HG03521 (cell line): ENCODE measurements around the gene MRPS12.

ENCODE experiments used
- ATAC-seq: cut with Tn5 transposase; IDR thresholded peaks from one replicate; pipeline ENCODE4 v1.9.1; 2021; ENCODE audit warnings: mild to moderate bottlenecking, moderate library complexity; ENCODE audit not compliant: unreplicated experiment

MRPS12 gene

DNA sequence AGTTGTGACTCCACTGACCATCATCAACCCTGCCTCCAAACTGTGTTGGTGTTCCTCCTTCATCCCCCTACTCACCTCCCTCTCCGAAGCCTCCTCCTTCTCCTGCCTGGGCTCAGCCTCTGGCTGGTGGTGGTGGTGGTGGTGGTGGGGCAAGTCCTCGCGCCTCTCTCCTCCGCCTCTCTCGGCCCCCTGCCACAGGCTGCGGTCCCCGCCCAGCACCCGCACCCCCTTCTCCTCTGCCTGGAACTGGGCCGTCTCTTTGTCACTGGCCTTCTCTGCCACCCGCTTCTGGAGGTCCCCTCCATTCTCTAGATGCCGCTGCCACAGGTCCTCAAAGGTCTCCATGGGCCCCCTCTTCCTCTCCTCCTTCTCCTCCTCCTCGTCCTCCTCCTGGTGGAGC, 20.3 kb upstream of the MRPS12 start:
- no peak for ATAC-seq

DNA sequence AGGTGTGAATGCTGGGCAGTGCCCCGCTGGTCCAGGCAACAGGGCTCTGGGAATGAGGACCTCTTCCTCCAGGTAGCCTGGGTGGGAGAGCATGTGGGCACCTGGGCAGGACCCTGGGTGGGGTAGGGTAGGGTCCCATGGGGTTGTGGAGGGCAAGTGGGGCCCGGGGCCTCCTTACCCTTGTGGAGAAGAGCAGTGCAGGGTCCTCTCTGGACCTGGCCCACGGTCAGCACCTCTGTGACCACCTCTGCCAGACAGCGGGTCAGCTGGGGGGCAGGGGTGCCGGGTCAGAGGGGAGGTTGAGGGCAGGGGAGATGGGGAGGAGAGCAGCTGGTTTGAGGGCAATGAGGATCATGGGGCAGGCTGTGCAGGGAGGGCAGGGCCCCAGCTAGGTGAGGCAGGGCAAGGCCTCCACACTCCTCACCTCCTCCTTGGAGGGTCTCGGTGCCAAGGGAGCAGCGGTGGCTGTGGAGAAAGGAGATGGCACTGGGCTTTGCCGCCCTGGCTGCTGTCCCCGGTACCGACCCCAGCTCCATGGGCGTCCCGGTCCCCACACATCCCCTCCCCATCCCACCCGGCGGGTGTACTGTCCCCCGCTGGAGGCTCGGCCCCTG, 19.2 kb upstream of the MRPS12 start:
- no peak for ATAC-seq

DNA sequence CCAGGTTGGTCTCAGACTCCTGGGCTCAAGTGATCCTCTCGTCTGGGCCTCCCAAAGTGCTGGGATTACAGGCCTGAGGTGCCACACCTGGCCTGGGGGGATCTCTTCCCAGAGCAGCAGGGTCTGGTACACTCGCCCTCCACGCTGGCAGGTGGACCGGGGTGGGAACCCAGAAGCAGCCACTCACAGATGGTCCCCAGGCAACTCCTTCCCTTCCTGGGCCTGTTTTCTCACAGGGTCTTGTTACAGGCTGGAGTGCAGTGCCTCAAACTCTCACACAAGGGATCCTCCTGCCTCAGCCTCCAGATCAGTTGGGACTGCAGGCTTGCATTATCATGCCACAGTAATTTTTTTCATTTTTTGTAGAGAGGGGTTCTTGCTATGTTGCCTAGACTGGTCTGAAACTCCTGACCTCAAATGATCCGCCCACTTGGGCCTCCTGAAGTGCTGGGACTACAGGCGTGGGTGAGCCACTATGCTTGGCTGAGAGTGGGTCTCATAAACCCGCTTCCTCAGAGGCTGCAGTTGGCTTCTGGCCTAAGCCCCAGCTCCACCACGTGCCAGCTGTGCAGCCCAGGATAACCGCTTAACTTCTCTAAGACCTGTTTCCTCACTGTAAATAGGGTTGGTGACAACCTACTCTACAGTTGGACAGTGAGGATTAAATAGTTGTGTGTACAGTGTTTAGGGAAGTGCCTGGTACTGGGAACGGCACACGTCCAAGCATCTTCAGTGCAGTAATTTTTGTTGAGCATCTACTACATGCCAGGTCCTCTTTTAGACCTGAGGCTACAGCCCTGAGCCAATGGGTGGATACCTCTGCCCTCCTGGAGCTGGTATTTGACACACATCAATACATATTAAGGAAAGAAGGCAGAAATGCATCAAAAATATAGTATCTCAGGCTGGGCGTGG, 17.9 kb upstream of the MRPS12 start:
- no peak for ATAC-seq

DNA sequence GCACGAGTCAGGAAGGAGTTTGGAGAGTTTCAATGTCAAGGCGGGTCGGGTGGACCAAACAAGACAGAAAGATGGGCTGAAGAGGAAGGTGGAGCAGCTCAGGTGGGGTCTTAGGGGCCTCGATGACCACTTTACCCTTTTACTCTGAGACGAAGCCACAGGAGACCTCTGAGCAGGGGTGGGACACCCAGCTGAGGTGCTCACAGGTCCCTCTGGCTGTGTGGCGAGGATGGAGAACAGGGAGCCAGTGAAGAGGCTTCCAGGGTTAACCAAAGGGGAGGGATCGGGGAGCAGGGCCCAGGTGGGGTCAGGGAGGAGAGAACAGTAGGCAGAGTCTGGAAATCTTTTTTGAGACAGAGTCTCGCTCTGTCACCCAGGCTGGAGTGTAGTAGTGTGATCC, 16.8 kb upstream of the MRPS12 start:
- ATAC-seq: no peak

DNA sequence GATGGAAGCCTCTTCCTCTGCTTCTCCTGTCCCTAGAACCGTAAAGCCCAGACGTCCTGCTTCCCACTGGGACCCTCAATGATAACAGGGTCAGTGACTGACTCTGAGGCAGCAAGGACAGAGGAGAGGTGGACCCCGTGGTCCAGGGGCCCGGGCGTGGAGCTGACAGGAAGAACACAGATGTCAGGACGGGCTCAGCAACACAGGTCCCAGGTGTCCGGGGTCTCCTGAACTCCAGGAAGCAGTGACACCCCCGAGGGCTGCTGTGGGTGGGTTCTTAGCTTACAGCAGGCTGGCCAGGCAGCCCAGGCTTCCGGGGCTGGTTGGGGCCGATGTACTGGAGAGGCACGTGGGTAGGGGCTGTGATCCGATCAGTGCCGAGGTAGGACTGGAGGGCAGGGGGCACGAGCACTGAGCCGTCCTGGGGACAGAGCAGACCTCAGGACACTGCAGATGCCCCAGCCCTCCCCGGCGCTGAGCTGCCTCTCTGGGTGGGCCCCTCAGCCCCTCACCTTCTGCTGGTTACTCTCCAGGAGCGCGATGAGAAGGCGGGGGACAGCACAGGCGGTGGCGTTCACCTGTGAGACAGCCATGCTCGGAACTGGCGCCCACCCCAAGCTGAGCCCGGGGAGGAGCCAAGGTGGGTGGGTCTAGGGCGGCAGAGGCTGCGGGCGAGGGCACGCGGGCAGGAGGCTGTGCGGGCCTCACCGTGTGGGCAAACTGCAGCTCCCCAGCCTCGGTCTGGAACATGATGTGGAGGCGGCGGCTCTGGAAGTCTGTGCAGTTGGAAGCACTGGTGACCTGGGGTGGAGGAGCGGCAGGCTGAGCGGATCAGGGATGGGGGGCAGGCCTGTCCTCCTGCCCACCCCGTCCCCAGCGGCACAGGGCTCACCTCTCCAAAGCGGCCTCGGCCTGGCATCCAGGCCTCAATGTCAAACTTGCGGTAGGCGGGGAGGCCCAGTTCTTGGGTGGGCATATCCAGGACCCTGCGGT, 15.1 kb upstream of the MRPS12 start:
- ATAC-seq: no peak

DNA sequence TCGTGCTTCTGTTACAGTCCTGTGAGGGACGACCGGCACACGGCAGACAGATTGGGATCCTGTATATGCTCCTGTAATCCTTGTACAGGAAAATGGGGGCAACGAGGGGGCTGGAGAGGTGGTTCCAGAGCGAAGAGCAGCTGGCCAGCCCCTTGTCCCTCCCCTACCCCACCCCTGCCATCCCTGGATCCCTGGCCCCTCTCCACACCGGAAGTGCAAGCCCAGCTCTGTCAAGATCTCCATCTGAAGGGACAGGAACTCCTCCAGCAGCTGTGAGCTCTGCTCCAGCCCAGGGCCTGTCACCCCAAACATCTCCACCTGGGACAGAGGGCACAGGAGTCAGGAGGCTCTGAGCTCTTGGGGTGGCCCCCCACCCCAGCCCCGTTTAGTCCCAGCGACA, 13.2 kb upstream of the MRPS12 start:
- ATAC-seq: no peak

DNA sequence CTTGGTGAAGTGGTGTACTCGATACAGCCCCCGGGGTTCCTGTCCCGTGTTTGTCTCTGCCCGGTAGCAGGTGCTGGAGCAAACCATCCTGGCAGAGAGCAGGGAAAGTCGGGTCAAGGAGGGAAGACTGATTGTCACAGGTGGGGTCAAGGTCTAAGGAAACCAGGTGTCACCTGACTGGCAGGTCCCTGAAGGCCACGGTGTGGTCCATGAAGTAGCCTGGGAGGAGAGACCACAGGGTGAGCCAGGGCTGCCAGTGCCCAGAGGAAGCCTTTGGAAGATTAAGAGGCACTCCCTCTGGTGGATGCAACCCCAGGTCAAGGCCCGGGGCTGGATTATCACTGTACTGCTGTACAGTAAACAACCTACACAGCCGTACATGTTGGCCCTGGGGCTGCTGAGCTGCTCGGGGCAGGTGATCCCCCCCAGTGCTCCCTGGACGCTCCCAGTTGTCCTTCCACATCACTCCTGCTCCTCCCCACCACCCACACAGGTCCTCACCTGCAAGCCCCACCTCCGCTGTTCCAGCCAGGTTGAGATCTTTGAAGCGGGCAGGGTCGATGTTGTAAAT, 12.7 kb upstream of the MRPS12 start:
- ATAC-seq: no peak

DNA sequence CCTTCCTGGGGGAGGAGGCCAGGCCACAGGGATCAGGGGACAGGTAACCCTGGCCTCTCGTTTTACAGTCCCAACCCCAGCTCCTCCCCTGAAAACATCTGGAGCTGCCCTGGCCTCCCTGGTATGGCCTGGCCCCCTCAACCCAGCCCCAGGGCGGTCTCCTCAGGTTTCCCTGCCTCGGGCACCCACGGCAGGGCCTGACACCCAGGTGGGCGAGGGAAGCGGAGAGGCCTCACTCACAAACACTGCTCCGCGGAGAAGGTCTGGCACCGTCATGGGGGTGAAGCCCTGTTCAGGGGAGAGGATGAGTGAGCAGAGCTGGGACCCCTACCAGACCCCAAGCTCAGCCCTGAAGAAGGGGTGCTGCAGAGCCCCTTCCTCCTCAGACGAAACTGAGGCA, 12.2 kb upstream of the MRPS12 start:
- no peak for ATAC-seq

DNA sequence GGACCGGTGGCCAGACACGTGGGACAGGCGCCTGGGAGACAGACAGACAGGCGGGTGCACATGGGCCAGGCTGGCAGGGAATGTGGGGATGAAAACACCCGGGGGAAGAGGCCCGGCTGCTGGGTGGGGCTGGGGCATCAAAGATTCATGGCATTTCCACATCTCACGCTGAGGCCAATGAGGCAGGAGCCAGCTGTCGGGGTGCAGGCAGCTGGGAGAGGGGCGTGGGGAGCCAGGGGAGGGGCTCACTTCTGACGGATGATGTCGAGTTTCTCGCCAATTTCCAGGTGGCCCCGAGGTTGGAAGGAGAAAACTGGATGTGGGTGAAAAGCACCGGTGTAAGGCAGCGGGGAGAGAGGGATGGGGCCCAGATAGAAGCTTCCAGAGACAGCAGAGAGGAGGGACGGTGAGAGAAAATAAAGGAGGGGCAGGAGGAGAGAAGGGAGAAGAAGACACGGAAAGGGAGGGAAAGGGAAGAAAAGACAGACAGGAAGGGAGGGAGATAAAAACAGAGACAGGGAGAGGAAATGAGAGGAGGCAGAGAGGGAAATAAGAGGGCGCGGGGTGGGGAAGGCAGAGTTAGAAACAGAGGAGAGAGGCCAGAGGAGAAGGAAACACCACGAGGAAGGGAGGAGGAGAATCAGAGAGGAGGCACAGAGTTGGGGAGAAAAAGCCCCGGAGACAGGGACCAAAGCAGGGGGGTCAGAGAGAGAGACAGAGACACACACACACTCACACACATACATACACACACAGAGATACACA, 10.7 kb upstream of the MRPS12 start:
- no peak for ATAC-seq

DNA sequence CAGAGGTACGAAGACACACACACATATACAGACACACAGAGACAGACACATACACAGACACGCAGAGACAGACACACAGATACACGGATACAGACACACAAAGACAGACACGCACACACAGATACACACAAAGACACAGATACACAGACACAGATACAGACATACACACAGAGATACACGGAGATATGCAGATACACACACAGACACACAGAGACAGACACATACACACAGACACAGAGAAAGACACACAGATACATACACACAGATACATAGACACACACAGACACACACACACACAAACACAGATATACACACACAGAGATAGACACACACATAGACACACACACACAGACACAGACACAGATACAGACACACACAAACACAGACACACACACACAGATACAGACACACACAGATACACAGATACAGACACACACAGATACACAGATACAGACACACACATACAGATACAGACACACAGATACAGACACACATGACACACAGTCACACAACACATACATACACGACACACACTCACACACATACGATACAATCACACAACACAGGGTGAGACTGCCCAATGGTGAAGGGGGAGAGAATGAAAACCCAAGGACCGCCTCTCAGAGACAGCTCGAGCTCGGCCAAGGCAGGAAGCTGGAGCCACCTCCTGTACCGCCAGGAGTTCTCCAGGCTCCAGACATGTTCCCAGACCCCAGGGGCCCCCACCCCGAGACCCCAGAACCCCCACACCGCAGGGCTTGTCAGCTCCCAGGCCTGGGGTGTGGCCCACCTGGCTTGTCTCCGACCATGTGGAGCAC, 9.9 kb upstream of the MRPS12 start:
- ATAC-seq: no peak

DNA sequence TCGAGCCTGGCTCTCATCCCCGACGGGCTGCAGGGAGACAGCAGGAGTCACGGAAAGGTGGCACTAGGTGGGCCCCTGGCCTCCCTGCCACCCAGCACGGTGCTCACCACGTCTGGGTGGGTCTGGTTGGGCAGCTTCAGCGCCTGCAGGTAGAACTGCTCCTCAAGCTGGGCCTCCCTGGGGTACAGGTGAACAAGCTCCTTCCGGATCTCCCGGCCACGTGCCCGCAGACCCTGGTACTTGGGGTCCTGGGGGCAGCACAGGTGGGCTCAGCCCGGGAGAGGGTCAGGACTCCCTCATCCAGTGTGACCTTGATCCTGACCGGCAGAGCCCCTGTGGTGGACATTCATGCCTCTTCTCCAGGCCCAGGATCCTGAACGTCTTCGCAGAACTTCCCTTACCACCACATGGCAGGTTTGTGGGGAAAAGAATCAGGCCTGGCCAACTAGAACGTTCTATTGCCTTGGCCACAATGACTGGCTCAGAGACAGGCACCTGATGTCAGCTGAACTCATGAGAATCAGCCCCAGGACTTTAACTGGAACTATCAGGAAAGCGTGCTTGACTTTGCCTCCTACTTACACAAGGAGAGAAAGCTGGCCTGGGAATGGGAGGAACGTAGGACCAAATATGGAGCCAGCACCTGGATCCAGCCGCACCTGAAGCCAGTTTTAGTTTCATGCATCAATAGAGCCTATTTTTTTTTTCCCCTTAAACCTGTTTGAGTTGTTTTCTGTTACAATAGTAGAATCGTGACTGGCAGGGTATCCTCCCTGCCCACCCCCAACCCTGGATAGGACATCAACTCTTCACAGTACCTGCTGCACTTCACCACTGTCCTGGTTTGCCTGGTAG, 9.1 kb upstream of the MRPS12 start:
- no peak for ATAC-seq

DNA sequence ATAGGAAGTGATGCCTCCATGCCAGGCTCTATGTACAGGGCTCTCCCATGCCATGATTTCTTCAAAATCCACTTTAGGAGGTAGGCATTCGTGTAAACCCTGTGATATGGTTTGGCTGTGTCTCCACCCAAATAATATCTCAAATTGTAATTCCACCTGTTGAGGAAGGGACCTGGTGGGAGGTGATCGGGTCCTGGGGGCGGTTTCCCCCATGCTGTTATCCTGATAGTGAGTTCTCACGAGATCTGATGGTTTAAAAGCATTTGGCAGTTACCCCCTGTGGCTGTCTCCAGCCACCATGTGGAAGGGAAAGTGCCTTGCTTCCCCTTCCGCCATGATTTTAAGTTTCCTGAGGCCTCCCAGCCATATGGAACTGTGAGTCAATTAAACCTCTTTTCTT, 8.3 kb upstream of the MRPS12 start:
- no peak for ATAC-seq

DNA sequence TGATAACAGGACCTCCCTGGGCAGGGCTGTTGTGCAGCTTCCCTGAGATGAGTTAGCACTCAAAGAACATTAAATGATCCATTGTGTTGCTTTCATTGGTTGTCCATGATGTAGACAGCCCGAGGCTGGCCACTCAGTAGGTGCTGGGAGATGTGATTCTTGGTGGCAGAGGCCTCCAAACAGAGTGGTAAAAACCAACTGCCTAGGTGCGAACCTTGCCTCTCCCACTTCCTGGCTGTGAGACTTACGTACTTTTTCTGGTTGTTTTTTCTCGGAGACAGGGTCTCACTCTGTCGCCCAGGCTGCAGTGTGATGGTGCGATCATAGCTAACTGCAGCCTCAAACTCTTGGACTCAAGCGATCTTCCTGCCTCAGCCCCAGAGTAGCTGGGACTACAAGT, 6.4 kb upstream of the MRPS12 start:
- ATAC-seq: no peak

DNA sequence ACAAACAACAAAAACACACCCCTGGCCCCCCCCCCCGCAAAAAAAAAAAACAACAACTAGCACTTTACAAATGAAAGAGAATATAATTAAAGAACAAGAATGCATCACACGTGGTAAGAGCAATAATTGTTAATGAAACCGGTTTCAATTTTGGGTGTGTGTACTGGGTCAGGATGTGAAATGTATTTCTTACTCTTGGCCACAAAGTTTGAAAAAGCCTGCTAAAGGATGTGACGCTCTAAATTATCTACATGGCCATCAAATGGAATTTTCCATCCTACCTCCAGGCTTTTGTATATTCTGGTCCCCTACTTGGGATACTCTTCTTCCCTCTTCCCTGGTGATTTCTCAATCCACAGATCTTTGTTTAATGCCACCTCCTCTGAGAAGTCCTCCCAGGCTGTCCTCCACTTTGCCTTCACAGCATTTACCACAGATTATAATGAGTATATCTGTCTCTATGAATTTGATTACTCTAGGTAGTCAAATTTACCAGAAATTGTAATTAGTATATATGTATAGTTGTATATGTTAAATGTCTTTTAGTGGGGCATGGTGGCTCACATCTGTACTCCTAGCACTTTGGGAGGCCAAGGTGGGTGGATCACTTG, 2.2 kb upstream of the MRPS12 start:
- ATAC-seq: no peak

DNA sequence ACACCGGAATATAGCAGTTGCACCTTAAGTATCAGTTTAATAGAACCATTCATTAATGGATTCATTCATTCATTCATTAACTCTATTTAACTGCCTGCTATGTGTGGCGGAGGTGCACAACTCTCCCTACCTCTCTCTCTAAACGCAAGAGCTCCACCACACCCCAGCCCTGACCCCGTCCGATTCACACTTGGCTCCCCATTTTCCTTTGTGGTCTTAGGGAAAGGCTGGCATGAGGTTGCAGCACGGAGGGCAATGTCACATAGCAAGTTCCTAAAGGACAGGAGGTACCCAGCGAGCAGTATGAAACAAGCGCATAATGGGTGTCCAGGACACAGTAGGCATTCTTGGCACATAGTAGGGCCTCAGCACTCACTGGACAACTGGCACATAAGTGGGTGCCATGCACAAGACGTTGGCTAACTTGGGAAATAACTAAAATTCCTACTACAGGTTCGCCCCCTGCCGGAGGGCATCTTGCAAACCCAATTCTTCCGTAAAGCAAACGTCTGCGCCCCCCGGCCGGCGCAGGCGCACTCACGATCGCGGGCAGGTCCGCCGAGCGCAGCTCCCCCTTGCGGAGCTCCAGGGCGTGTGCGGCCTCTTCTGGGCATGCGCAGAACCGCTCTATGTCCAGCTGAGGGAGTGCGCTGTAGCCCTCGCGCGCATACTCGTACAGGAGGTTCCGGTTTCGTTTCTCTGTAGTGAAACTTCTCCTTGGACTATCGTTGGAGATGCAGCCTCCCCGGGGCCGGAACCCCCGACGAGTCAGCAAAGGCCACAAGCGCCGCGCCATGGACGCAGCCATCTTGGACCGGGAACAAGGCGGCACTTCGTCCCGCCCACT, 592 bp upstream of the MRPS12 start, which contains the start of gene SARS2:
SARS2 (minus strand) TSS at position 835 of the 847 bp plus-strand sequence; CDS start at position 808, 27 bp downstream.
- peak; percentile 65 for ATAC-seq

DNA sequence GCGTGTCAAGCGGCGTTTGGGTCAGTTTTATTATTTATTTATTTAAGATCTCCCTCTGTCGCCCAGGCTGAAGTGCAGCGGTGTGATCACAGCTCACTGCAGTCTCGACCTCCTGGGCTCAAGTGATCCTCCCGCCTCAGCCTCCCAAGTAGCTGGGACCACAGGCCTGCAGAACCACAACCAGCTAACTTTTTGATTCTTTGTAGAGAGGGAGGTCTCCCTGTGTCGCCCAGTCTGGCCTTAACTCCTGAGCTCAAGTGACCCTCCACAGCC, 713 bp downstream of the MRPS12 start:
- no peak for ATAC-seq
